ENCODE results near the gene SPEF1. TPM values are rescaled to one million over a fixed set of nuclear protein-coding genes. Genes with fewer than 3 reads are reported as not detected.

The SPEF1 gene
- total and polyA plus RNA-seq, 10 of the 15 experiments (the other 5 are each of a cell fraction or from before 2014, with no cell fraction given): 0.12 TPM; not detected in 9

- no peak for TF ChIP-seq ZBTB40 (IDR thresholded peaks at IDR 0.05; ENCODE audit: borderline replicate concordance)
- TF ChIP-seq E4F1 (IDR thresholded peaks at IDR 0.05; ENCODE audit: borderline replicate concordance, partially characterized antibody): no peak
- no peak for TF ChIP-seq TCF12 (IDR thresholded peaks at IDR 0.05; ENCODE audit: low read depth, low read length)
- no peak for TF ChIP-seq YY1 (IDR thresholded peaks at IDR 0.05; ENCODE audit: low read depth, low read length)
- TF ChIP-seq FOXK2 (IDR thresholded peaks at IDR 0.05): no peak
These were observed 25.3 kb downstream of the SPEF1 start (continued) for GRCh38 chr20:3755814-3756480.
